NCI-H748 treated with DMSO at 0.1 percent for 48 hours (cell line): ENCODE data around the gene AP4S1.
"Not testable (repeated sequence)": the region's sequence is repeated elsewhere in the genome, so short reads cannot be mapped to it uniquely, and the experiment has no call there.

Experiments used
- DNase-seq: peaks from one replicate; lab custom pipeline; 2025; lab: John Stamatoyannopoulos, UW

AP4S1 gene, protein sequence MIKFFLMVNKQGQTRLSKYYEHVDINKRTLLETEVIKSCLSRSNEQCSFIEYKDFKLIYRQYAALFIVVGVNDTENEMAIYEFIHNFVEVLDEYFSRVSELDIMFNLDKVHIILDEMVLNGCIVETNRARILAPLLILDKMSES

DNA sequence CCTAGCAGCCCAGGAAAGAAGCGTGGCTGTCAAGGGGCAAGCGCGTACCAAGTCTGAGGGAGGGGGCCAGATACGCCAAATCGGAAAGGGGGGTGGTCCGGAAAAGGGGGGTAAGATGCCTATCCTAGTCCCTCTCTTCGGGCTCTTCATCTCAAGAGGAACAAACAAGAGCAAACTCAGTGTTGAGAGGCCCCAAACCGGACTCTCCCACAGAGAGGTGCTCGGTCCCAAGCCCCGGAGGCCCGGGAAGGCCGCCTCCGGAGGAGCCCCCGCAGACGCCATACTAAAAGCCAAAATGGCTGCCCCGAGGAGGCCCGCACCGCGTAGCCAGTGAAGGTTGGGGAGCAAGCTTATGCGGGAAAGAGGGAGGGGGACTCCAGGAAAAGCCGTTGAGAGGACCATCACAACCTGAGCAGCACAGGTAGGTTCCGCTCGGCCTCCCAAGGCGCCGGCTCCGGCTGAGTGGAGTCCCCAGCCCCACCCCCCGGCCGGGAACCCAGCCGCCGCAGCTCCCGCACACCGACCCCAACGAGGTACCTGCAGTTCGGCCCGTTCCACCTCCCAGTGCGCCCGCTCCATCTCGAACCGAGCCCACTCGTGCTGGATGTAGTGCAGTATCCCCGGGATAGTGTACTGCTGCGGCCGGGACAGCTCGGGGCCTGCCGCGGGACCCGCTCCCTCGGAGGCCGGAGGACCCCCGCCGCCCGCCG is at the start of gene AP4S1:
Gene AP4S1, plus strand, starts transcription at position 283 of the 710 bp plus-strand sequence. CDS start 40,548 bp downstream, outside the sequence.
- peak; percentile 4 for DNase-seq

DNA sequence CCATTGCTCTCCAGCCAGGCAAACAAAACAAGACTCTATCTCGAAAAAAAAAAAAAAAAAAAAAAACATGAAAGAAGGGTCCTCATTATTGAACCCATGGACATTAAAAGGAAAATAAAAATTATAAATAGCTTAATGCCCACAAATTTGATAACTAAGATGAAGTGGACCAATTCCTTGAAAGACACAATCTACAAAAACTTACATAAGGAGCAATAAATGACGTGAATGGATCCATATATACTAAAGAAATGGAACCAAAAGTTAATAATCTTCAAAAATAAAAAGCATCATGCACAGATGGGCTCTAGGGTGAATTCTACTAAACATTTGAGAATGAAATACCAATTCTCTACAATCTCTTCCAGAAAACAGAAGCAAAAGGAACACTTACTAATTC is 47.7 kb upstream of the AP4S1 start:
- no peak for DNase-seq

DNA sequence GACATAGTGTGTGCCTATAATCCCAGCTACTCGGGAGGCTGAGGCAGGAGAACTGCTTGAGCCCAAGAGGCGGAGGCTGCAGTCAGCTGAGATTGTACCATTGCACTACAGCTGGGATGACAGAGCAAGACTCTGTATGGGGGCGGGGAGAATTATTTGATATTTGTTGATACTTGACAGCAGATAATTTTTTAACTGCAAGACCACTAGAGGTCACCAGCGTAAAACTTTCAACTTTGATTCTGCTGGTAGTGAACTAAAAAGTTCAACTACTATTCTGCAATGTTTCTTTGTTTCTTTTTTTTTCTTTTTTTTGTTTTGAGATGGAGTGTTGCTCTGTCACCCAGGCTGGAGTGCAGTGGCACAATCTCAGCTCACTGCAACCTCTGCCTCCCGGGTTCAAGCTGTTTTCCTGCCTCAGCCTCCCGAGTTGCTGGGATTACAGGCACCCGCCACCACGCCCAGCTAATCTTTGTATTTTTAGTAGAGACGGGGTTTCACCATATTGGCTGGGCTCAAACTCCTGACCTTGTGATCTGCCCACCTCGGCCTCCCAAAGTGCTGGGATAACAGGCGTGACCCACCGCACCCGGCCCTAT is 45.2 kb upstream of the AP4S1 start:
- DNase-seq = peak; percentile 18

DNA sequence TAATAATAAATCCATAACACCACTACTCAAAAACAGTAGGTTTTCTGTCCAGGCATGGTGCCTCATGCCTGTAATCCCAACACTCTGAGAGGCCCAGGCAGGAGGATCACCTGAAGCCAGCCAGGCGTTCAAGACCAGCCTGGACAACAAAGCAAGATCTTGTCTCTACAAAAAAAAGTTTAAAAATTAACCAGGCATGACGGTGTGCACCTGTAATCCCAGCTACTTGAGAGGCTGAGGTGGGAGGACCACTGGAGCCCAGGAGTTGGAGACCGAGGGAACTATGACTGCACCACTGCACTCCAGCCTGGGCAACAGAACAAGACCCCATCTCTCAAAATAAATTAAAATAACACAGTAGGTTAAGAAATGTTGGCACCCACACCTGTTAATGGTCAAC is 44.5 kb upstream of the AP4S1 start:
- no peak for DNase-seq

DNA sequence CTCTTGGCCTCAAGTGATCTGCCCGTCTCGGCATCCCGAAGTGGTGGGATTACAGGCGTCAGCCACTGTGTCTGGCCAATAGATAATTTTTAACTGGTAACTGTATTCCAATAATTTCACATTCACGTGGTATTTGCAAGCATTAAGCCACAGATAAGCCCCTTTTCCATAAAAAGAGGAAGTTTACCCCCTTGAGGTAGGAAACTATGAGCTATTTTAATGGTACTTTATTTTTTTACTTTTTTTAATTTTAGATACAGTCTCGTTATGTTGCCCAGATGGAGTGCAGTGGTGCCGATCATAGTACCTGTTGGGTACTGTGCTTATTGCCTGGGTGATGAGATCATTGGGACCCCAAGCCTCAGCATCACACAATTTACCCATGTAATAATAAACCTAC is 42.9 kb upstream of the AP4S1 start:
- no peak for DNase-seq

DNA sequence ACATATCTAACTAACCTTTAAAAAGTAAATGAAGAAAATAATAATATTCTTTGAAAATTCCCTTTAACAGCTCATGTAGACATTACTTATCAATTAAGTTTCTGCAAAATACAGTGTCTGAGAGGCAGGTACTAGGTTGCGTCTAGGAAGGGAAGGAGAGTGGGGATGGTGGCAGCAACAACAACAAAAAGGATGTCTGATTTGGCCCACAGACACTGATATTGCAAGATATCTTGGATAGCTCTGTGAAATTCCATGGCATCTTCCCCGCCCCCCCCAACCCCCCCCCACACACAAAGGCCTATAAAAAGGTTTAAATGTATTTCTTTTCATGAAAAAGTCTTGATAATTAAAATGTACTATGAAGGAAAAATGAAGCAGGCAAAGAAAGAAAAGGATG is 41.6 kb upstream of the AP4S1 start:
- DNase-seq = no peak

DNA sequence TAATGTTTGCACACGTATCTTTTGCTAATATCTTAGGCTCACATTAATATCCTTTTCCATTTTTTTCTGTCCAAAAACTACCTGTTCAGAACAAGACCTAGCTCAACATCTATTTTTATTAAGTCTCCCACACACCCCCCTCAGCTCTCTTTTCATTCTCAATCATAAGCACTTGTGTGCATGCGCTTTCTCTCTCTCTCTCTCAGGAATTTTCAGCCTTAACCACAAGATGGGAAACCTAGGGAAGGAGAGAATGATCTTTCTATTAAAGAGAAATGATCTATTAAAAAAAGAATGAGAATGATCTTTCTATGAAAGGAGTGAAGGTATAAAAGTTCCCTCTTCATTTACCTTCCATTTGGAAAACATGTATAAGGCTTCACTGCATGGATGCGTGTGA is 39.7 kb upstream of the AP4S1 start:
- DNase-seq = no peak

DNA sequence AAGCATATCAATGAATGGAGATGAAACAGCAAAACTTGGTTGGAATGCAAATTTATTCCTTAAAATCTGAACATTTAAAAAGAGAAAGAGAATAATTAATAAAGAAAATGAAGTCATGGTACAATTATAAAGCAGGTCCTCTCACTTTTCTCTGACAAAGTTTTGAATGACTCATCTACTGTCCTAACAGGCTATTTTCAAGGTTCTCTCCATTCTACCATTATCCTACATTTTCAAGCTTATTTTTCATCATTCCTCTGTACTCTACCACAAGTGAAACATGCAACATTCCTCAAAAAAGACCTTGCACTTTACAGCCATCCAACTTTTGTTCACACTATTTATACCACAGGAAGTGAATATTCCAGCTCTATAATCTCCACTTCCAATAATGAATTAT is 36.9 kb upstream of the AP4S1 start:
- DNase-seq = no peak

DNA sequence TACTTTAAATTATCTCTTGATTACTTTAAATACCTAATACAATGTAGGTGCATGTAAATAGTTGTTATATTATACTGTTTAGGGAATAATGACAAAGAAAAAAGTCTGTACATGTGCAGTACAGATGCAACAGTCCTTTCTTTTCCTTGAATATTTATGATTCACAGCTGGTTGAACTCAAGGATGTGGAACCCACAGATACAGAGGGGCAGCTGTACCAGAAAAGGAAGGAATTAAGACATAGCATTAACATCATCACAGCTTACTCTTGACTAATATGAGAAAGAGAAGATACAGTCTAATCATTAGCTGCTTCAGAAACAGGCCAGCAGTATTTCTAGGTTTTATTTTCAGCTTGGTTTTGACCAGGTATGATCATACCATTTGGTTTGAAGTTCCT is 34.7 kb upstream of the AP4S1 start:
- no peak for DNase-seq

DNA sequence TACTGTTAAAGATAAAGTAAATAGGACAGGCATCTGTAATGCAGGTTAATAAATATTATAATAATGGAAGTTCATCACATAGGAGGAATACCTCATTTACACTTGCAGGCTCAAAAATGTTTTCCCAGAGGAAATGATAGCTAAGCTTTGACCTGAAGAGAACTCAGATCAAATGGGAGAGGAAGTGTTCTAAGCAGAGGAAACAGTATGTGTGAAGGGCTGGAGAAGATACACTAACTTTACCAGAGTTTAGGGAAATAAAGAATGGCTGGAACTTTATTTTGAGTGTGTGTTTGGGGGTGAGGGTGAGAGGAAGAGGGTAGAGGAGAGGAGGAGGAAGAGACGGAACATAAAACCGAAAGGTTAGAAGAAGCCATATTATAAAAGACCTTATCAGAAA is 34.0 kb upstream of the AP4S1 start:
- DNase-seq = no peak

DNA sequence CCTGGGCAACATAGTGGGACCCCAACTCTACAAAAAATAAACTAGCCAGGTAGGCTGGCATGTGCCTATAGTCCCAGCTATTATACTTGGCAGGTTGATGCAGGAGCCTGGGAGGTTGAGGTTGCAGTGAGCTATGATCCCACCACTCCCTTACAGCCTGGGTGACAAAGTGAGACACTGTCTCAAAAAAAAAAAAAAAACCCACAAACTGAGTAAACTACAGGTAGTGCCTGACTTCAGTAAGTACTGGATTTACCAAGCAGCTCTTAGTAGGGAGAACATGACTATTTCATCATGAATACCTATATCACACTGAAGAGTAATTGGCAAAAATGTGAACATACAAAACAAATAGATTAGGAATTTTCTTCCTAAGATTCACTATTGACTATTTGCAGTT is 32.4 kb upstream of the AP4S1 start:
- no peak for DNase-seq

DNA sequence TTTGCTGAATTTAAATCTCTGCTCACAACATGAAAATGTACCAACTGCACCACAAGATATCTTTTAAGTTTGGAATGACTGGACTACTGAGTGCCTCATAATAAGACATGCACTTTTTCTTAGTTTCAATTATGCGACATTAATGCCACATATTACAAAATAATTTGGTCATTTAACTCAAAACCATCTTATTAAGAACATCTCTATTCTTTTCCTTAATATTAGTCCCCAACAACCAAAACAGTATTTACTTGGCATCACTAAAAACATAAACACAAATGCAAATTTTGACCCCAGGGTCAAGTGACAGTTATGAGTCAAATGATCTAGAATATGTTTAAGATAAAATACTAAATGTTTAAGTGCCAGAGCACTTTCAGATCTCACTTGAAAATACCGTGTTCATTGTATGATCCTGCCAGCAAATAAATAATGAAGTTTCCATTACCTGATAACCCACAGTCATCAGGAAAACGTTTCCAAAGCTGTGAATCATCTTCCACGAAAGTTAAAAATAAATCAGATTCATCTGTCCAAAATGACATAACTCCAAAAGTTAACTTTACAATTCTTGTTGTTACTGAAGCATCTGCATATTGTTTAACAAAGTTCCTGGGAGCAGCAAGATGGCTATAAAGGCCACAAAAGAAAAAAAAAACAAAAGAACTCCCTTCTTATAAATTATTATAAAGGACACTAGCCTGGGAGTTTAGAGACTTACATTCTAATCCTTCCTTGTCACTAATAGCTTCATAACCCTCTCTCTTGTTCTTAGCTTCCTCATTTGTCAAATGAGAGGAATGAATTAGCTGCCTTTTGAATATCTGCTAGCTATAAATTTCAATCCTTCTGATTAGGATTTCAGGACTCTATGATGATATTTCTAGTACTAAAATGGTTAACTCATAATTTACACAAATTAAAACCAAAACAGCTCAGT is 30.5 kb upstream of the AP4S1 start:
- DNase-seq = no peak

DNA sequence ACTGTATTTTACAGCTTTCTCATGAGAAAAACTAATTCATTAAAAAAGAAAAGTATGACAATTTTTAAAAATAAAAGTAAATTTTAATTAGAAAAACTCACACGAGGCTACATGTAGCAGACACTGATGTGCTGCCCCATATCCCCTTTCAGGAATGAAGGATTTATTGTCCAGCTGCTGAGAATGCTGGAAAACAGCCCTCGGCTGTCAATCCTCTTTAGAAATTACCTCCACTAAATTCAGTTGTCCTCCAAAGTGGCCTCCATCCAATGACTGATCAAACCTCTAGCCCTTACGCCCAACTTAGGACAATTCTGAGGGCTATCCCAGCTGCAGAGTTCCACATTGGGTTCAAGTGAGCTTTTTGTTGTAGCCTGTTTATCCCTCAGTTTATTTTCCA is 29.8 kb upstream of the AP4S1 start:
- no peak for DNase-seq

DNA sequence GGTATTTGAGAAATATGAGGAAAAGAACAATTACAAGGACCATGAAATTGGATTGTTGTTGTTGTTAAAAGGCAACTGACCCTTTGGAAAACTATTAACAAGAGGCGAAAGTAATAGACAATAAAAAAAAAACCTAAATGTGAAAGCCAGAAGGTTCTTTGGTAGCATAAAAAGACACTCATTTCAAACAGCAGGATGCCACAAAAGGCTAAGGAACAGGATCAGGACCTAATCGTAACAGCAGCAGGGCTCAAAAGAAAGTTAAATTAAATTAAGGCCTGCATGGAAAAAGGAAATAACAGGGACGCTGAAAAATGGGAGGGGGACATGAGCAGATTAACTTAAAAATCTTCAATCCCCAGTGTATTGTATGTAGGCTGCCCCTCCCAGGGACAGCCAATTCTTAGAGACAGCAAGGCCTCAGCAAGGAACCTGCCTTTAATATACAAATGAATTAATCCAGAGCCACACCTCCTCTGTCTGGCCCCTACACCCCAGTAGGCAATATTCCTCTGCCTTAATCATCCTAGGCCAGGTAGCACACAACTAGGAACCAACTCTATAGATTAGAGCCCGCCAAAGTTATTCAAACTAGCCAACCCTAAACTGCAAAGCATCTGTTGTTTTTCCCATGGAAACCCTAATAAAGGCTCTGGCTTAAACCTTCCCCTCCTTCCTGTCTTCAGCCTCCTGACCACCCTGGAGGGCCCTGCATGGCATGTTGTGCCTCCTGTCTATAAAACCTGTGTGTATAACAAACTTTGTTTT is 28.4 kb upstream of the AP4S1 start:
- no peak for DNase-seq

DNA sequence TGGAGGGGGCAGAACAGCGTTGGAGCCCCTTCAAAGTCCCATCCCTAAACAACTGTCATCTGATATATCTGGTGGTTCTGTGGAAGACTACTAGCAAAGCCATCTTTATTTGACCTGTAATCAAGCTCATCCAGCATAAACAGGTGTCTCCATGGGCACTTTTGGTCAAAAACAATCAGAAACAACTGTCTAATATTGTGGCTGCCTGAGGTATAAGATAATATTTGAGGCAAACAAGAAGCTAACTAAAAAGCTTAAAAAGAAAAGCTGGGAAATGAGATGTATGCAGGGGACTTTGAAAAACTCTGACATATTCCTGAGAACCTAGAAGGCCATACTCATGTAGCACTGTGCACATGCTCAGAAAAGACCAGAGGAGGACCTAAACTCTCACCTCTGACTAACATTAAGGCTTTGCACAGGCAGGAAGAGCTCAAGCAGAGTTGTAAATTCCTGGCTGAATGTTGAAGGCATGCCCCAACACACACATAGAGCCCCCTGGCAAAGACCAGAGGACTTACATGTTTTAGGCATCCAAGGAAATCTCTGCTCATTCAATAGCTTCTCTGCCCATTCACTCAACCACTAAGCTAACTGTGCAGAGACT is 27.2 kb upstream of the AP4S1 start:
- DNase-seq = no peak

DNA sequence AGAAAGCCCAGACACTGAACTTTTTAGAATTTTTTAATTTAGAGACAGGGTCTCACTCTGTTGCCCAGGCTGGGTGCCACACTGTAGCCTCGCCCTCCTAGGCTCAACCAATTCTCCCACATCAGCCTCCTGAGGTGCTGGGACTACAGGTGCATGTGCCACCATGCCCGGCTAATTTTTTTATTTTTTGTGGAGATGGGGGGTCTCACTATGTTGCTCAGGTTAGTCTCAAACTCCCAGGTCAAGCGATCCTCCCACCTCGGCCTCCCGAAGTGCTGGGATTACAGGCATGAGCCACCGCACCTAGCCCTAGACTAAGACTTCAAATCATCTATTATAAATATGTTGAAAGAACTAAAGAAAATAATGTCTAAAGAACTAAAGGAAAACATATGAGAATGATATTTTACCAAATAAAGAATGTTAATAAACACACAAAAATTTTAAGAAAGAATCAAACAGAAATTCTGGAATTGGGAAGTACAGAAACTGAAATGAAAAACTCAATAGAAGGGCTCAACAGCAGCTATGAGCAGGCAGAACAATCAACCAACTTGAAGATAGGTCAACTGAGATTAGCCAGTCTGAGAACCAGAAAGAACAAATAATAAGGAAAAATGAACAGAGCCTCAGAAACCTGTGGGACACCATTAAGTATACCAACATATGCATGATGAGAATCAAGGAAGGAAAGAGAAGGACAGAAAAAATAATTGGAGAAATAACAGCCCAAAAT is 26.2 kb upstream of the AP4S1 start:
- no peak for DNase-seq

DNA sequence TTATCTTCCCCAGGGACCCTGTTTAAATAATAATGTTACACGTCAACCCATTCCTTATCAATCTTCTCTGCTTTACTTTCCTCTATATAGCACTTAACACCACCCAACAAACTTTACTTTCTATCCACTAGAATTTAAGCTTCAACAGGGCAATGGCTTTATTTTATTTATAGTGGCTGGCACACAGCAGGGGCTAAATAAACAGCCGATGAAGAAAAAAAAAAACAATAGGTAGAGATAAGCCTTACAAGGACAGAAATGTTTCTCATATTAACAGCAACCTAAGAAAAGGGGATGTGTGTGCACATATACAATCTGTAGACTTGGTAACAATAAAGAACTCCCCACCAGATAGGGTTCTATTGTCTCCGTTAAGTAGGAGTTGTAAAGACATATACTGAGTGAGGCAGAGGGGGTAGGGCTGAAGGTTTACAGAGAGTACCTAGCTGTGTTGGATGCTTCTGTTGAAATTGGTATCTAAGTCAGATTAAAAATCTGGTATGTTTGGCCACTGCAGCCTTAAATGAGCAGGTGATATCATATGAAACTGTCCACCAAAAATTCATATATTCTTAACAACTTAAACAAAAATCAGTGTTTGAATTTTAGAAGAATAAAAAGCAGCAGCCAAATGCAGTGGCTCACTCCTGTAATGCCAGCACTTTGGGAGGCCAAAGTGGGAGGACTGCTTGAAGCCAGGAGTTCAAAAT is 24.7 kb upstream of the AP4S1 start:
- DNase-seq = peak; percentile 2

DNA sequence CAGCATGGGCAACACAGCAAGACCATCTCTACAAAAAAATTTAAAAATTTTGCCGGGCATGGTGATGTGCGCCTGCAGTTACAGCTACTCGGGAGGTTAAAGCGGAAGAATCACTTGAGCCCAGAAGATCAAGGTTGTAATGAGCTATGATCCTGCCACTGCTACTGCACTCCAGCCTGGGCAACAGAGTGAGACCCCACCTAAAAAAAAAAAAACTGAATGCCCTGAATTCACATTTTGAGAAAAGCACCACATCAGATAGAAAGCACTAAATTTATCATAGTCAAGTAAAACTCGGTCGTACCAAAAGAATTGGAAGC is 24.1 kb upstream of the AP4S1 start:
- DNase-seq = no peak

DNA sequence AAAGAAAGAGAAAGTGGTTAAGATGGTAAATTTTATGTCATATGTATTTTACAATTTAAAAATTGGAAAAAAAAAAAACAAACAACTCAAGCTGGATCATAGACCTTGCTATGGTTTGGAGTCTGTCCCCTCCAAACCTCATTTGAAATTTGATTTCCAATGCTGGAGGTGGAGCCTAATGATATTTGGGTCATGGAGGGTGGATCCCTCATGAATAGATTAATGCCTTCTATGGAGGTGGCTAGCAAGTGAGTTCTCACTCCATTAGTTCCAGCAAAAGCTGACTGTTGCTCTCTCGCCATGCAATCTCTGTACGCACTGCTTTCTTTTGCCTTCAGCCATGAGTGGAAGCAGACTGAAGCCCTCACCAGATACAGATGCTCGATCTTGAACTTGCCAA is 22.2 kb upstream of the AP4S1 start:
- DNase-seq = no peak

DNA sequence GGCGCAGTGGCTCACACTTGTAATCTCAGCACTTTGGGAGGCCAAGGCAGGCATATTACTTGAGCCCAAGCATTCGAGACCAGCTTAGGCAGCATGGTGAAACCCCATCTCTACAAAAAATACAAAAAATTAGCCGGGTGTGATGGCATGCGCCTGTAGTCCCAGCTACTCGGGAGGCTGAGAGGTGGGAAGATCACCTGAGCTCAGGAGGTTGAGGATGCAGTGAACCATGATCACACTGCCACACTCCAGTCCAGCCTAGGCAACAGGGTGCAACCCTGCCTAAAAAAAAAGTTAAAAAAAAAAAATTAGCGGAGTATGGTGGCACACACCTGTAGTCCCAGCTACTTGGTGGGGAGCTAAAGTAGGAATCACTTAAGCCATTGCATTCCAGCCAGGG is 21.4 kb upstream of the AP4S1 start:
- not testable (repeated sequence) for DNase-seq
